Measurements from ENCODE around the gene KPNA1.

KPNA1 gene

DNA sequence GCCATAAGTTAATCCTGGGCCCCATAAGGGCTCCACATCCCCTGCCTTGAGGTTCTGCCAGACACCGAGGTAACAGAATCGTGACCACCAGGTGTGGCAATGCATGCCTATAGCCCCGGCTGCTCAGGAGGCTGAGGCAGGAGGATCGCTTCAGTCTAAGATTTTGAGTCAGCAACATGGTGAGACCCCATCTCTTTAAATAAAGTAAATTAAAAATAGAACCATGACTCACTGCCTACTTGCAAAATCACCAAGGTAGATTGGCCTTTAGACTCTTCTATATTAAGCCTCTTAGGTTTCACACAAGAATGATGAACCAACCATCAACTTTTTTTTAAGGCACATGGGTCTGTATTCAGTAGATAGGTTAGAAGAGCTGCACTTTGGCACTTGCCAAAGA lies 108.5 kb downstream of the KPNA1 start:
- TF ChIP-seq, protein P1, sequence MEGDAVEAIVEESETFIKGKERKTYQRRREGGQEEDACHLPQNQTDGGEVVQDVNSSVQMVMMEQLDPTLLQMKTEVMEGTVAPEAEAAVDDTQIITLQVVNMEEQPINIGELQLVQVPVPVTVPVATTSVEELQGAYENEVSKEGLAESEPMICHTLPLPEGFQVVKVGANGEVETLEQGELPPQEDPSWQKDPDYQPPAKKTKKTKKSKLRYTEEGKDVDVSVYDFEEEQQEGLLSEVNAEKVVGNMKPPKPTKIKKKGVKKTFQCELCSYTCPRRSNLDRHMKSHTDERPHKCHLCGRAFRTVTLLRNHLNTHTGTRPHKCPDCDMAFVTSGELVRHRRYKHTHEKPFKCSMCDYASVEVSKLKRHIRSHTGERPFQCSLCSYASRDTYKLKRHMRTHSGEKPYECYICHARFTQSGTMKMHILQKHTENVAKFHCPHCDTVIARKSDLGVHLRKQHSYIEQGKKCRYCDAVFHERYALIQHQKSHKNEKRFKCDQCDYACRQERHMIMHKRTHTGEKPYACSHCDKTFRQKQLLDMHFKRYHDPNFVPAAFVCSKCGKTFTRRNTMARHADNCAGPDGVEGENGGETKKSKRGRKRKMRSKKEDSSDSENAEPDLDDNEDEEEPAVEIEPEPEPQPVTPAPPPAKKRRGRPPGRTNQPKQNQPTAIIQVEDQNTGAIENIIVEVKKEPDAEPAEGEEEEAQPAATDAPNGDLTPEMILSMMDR (IDR thresholded peaks at IDR 0.05), result no peak
- no peaks in the 10 kb centered on the region for H3K9me3 Mint-ChIP-seq
- no peaks in the 10 kb centered on the region for H3K27me3 Mint-ChIP-seq (ENCODE audit: low read depth, poor library complexity)
- no peaks in the 10 kb centered on the region for H3K4me1 Mint-ChIP-seq
- H3K4me3 Mint-ChIP-seq, result no peak overlapping the region
- no peak overlapping the region for H3K27ac Mint-ChIP-seq
- DNase-seq, result no peak
- H3K36me3 Mint-ChIP-seq (ENCODE audit: low read depth), result peaks cover 36% of the 10 kb centered on the region

DNA sequence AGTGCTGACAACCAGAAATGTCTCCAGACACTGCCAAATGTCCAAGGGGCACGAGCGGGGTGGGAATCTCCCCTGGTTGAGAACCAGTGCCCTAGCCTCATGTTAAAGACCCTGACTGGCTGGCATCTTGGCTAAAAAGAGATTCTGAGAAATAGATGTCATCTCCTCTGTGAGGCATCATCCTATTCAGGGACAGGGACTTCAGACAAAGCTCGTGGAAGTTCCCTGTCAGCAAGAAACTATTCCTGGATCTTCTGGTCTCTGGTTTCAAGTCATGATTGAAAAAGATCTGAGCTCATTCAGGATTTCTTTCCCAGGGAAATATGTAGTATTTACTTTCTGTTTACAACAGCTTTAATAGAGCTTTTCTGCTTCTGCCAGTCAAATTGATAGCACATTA lies 109.7 kb downstream of the KPNA1 start:
- no peaks in the 10 kb centered on the region for H3K4me1 Mint-ChIP-seq
- no peak for DNase-seq
- H3K4me3 Mint-ChIP-seq, result no peak overlapping the region
- H3K27me3 Mint-ChIP-seq (ENCODE audit: low read depth, poor library complexity), result no peaks in the 10 kb centered on the region
- TF ChIP-seq, protein P1 (IDR thresholded peaks at IDR 0.05), result no peak
- H3K27ac Mint-ChIP-seq, result no peak overlapping the region
- peaks cover 31% of the 10 kb centered on the region for H3K36me3 Mint-ChIP-seq (ENCODE audit: low read depth)
- H3K9me3 Mint-ChIP-seq, result no peaks in the 10 kb centered on the region

DNA sequence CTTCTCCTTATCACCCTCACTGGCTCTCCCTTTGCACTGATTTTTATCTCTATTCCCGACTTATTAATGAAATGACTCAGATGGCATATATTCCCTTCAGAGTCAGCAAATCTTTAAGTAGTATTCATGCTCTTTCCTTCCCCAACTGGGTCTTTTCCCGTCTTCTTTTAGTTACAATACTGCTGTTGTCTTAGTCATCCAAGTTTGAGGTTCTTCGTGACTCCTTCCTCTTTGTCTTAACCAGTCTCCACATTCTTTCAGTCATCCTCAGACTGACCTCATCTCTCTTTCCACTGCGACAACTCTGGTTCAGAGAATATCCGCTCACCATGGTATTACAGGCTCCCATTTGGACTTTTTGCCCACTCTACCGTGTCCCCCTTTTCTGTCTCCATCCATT lies 111.2 kb downstream of the KPNA1 start:
- DNase-seq, result no peak
- Mint-ChIP-seq H3K9me3 (no peaks in the 10 kb centered on the region), H3K4me3 (no peak overlapping the region), H3K36me3 (ENCODE audit: low read depth) (peaks cover 26% of the 10 kb centered on the region), H3K27ac (no peak overlapping the region), H3K27me3 (ENCODE audit: low read depth, poor library complexity) (no peaks in the 10 kb centered on the region), H3K4me1 (no peaks in the 10 kb centered on the region)
- TF ChIP-seq, protein P1 (IDR thresholded peaks at IDR 0.05), result no peak

DNA sequence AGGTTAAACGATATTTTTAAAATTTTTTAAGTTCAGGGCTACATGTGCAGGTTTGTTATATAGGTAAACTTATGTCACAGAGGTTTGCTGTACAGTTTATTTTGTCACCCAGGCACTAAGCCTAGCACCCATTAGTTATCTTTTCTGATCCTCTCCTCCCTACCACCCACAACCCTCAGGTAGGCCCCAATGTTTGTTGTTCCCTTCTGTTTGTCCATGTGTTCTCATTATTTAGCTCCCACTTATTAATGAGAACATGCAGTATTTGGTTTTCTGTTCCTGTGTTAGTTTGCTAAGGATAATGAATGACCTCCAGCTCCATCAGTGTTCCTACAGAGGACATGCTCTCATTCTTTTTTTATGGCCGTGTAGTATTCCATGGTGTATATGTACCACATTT lies 115.8 kb downstream of the KPNA1 start:
- Mint-ChIP-seq H3K4me3 (no peak overlapping the region), H3K36me3 (ENCODE audit: low read depth) (peaks cover 9% of the 10 kb centered on the region), H3K27ac (no peak overlapping the region), H3K27me3 (ENCODE audit: low read depth, poor library complexity) (peaks cover 6% of the 10 kb centered on the region), H3K9me3 (no peaks in the 10 kb centered on the region), H3K4me1 (peaks cover 8% of the 10 kb centered on the region)
- DNase-seq, result no peak
- TF ChIP-seq, protein P1 (IDR thresholded peaks at IDR 0.05), result no peak

DNA sequence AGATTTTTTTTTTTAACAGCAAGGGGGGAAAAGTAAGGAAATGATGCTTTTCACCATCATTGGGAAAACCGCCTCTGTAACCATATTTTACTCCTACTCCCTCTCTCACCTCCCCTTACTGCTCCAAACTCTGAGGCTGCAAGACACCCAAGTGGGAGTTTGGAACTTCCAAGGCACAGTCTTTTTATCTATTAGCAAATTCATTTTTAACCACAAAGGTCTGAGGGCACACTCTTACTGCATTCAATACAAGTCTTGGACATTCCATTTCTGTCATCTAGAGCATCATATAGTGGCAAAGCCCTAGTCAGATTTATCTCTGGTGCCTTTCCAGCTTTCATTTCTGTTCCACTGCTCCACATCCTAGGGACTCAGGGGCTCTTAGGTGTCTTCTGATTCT lies 117.5 kb downstream of the KPNA1 start:
- H3K27me3 Mint-ChIP-seq (ENCODE audit: low read depth, poor library complexity), result peaks cover 8% of the 10 kb centered on the region
- TF ChIP-seq, protein P1 (IDR thresholded peaks at IDR 0.05), result no peak
- DNase-seq, result no peak
- no peak overlapping the region for H3K27ac Mint-ChIP-seq
- H3K9me3 Mint-ChIP-seq, result no peaks in the 10 kb centered on the region
- H3K4me1 Mint-ChIP-seq, result peaks cover 17% of the 10 kb centered on the region
- no peak overlapping the region for H3K4me3 Mint-ChIP-seq
- H3K36me3 Mint-ChIP-seq (ENCODE audit: low read depth), result peaks cover 5% of the 10 kb centered on the region

DNA sequence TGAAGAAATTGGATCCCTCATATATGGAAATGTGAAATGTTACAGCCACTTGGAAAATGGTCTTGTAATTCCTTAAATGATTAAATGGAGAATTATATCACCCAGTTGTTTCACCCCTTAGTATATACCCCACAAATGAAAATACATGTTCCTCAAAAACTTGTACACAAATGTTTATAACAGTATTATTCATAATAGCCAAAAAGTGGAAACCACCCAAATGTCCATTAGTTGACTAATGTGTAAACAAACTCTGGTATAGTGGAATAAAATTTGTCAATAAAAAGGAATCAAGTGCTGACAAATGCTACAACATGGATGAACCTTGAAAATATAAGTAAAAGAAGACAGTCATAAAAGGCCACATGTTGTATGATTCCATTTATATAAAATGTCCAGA lies 118.2 kb downstream of the KPNA1 start:
- TF ChIP-seq, protein P1 (IDR thresholded peaks at IDR 0.05), result no peak
- Mint-ChIP-seq H3K4me3 (no peak overlapping the region), H3K36me3 (ENCODE audit: low read depth) (peaks cover 5% of the 10 kb centered on the region), H3K9me3 (no peaks in the 10 kb centered on the region), H3K27me3 (ENCODE audit: low read depth, poor library complexity) (peaks cover 8% of the 10 kb centered on the region), H3K4me1 (peaks cover 17% of the 10 kb centered on the region), H3K27ac (no peak overlapping the region)
- DNase-seq, result no peak
